ENCODE data around the gene SLC13A3.

Gene SLC13A3

DNA sequence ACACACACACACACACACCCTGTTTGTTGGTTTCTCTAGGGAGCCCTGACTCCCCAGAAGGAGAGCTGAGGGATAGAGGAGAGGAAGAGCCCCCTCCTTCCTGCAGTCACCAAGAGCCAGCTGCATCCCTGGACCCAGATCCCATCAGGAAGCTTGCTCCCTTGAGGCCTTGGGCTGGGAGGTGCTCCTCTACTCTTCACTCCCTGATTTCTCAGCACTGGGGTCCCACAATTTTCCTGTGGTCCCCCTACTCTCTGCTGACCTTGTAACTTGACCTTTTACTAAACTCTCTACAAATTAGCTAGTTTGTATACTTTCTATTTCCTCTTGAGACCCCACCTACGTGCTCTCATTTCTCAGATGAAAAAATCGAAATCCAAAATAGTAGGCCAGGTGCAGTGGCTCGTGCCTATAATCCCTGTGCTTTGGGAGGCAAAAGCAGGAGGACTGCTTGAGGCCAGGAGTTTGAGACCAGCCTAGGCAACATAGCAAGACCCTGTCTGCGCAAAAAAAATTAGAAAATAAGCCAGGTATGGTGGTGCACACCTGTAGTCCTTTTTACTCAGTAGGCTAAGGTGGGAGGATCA is 95.8 kb downstream of the SLC13A3 start:
- no peak for DNase-seq (ENCODE audit: low spot score)

DNA sequence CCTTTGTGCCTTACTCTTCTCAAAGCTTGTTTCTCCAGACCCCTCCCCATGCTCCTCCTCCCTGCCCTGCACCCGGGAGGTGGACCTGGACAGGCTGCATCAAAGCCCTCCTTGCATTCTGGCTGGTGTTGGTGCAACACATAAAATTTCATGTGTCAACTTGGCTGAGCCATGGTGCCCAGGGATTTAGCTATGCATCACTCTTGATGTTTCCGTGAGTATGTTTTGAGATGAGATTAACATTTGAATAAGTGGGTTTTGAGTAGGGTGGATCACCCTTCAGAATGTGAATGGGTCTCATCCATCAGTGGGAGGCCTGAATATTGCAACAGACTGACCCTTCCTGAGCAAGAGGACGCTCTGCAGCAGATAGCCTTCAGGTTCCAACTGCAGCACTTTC is 96.4 kb downstream of the SLC13A3 start:
- DNase-seq (ENCODE audit: low spot score): no peak

DNA sequence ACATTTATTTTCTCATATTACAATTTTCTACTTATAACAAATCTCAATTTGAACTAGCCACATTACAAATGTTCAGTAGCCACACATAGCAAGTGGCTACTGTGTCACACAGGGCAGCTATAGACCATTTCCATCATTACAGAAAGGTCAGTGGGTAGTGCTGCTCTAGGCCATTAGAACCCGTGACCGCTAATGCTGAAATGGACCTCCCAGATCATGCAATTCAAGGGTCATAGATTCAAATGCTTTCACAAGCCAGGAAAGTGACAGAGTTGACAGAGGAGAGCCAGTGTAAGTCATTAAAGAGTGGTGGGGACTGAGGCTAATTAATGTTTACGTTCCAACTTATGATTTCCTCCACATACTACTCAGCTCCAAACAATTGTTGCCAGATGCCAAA is 97.3 kb downstream of the SLC13A3 start:
- DNase-seq (ENCODE audit: low spot score): no peak

- no peak for DNase-seq (ENCODE audit: low spot score)
Observed at GRCh38 chr20:46552460-46553420, 98.5 kb downstream of the SLC13A3 start.

DNA sequence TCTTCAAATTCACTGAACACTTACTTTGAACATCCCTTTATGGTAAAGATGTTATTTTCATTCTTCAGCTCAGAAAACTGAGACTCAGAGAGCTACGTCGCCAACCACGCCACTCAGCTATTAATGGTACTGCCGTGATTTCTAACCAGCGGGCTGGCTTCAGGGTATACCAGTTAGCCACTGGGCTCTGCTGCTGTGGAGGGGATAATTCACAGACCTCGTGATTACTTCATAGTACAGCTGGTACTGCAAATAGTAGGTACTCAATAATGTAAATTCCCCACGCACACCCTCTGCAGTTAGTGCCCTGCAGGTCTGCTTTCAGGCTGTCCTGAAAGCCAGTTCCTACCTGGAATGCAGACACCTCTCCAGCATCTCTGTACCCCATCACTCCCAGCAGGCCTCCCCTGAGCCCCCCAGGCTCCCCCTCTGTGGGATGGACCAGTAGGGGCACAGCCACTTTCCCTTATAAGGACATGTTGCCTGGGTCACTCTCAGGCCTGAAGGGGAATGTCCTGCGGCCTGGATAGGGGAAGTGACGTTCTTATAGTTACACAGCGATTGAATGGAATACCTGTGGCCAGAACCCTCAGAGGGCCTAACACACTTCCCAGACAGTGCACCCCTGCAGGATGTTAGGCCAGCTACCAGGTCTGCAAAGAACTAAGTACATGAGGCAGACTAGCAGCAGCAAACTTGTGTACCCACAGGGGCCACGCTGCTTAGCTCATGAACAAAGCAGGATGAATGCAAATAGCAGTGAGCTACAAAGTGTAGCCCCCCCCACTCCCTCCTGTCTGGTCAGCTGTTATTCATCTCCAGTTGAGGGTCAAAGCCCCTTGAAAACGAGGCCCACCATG is 99.5 kb downstream of the SLC13A3 start:
- no peak for DNase-seq (ENCODE audit: low spot score)

DNA sequence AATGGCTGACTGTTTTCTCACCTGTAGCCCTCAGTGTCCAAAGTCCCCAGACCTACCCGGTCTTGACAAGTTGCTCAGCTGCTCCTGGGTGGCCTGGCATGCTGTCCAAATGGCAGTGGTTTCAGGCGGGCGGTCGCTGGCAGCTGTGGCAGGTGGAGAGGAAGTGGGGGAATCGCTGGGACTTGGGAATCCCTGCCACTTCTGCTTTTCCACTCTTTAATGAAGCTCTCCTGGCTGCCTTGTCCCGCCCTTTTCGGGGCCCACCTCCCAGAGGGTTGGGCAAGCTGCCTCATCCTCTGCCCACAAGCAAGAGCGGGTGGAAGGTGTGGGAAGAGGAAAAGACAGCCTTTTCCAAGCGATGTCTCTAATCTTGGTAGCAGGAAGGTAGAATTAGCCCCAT is 100.8 kb downstream of the SLC13A3 start, which contains the start of gene OCSTAMP:
OCSTAMP (minus strand) TSS at position 194 of the 400 bp plus-strand sequence; CDS start at position 100, 94 bp downstream.
- DNase-seq (ENCODE audit: low spot score): no peak

DNA sequence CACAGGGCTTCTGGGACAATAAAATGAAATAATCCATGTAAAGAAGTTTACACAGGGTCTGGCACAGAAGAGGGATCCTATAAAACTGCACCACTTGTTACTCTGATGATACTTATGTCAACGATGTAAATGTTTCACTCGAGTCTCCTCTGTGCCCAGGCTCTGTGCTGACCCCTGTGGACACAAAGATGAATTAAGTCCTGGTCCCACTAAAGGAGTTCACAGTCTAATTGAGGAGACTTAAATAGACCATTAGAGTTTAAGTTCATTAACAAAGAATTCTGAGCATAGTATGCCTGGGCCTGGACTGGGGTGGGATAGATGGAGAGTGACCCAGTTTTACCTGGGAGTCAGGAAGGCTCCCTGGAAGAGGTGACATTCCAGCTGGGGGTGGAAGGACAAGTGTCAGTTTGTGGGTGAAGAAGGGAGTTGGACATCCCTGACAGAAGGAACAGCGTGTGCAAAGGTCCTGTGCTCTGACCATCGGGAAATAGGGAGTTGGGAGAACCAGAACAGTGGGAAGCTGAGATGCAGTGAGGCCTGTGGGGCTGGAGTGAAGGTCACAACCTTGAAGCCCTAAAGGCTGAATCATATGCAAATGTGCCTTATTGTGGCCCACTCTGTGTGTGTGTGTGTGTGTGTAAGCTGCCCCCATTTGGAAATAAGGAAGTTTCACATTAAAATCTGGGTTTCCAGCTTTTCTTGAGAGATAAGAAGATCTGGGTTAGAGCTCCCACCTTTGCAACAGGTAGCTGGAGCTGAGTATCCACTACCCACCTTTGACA is 101.9 kb downstream of the SLC13A3 start:
- DNase-seq (ENCODE audit: low spot score): no peak

DNA sequence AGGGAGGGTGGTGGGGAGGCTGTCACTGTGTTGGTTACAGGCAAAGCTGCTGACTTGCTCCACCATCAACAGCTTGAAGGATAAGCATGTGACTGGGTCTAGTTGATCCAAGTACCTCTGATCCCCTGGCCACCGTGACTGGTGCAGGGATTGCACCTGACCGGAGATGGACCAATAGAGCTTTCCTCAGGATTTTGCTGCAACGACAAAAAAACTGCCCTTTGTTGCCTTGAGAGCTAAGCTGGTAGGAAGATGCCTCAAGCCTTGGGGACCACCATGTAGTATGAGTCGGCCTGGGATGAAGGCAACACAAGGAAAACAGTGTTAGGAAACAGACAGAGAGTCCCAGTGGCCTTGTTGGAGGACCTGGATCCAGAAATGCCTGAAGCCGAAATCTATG is 102.6 kb downstream of the SLC13A3 start:
- DNase-seq (ENCODE audit: low spot score): no peak

DNA sequence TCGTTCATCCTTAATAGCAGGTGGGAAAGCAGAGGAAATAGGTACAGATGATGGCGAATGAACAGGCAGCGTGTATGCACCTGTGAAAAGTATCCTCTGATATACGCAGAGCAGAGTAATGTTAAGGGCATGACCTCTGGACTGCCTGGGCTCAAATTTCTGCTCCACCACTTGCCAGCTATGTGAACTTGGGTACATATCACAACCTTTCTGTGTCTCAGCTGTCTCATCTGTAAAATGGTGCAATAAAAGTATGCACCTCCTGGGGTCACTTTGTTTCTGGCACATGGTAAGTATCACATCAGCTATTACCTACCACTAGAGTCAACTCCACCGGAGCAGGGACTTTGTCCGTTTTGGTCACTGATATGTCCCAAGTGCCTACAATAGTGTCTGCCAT is 103.3 kb downstream of the SLC13A3 start:
- no peak for DNase-seq (ENCODE audit: low spot score)

DNA sequence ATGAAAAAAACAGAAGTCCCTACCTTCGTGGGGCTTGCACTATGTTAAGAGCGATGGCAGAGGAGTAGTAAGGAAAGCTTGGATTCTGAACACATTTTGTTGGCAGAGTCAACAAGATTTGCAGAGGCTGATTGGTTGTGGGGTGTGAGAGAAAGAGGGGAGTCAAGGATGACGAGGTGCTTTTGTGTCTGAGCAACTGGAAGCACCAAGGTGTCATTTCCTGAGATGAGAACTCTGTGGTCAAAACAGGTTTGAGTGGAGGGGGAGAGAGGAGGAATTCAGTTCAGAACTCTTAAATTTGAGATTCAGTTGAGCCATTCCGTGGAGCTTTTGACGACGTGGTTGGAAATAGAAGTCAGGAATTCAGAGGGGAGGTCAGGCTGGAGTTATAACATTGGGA is 104.3 kb downstream of the SLC13A3 start:
- no peak for DNase-seq (ENCODE audit: low spot score)

DNA sequence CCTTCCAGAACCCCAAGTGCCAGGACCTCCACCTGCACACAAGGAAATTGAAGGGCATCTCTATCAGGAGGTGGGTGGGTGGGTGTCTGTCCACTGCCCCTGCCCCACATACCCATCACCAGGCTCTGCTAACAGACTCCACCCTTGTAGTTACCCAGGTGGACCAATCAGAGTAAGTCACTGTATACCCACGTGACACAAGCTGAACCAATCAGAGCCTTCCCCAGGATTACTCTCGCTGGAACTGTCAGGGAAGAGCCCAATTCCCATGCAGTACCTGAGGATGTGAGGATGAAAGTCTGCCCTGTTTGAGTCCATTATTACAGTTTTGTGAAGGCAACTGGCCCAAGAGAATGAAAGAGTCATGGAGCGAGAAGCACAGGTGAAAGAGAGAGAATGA is 105.0 kb downstream of the SLC13A3 start:
- no peak for DNase-seq (ENCODE audit: low spot score)

DNA sequence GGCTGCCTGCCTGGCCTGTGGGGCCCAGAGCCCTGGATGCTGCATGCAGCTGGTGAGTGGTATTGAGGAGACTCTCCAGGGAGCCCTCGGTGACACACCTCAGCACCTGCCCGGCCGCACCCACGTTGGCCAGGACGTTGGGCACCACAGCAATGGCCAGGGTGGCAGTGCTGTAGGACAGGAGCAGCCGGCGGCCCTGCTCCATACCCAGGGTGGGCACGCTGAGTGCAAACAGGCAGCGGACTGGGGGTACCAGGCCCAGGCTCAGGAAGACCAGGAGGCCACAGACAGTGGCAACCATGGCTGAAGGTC is 105.5 kb downstream of the SLC13A3 start:
- DNase-seq (ENCODE audit: low spot score): no peak

DNA sequence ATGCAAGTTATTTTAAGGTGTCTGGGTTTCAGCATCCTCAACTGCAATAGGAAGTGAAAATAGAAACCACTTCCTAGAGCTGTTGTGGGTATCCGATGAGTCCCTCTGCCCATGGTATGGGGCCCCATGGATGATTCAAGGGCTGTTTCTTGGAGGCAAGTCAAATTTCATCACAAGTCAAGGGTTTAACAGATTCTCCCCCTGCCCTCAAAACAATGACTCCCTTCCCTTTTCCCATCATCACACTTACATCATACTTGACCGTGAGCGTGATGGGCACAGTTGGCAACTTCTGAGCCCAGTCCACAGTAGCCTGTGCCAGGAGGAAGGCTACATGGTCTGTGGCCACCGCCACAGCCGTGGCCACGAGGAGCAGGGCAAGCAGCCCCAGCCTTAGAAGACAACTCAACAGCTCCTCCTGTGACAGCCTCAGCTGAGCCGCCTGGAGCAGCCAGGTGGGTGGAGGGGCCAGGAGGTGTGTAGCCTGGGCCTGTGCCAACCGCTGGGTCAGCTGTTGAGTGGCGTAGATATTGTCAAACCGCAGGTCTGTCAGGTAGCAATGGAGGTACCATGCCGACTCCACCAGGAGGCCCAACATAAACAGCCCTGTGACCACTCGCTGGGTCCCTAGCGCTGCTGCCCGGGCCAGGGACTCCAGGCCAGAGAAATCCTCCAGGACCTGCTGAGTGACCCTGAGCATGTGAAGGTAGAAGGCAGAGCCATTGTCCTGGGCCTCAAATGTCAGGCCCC is 106.0 kb downstream of the SLC13A3 start:
- no peak for DNase-seq (ENCODE audit: low spot score)

DNA sequence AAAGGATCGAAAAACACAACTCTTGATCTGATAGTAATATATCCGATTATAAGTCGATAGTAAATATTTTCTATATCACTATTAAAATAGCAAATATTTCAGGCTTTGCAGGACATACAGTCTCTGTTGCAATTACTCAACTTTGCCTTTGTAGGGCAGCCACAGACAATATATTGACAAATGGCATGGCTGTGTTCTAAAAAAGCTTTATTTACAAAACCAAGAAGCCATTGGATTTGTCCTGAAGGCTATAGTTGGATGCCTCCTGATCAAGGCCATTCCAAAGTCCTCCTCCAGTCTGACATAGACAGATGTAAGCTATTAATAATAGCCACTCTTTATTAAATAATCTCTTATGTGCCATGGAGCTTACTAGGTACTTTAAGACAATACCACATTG is 106.7 kb downstream of the SLC13A3 start:
- DNase-seq (ENCODE audit: low spot score): no peak

- no peak for DNase-seq (ENCODE audit: low spot score)
Observed at GRCh38 chr20:46543959-46544358, 107.3 kb downstream of the SLC13A3 start.

DNA sequence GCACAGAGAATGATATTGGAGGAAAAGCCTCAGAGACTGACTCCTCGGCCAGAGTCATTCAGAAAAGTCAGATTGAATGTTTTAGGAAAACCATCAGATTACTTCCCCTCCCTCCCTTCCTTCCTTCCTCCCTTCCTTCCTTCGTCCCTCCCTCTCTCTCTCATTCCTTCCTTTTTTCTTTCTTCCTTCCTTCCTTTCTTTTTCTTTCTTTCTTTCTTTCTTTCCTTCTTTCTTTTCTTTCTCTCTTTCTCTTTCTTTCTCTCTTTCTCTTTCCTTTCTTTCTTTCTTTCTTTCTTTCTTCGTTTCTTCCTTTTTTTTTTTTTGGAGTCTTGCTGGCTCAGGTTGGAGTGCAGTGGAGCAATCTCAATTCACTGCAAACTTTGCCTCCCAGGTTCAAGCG is 108.2 kb downstream of the SLC13A3 start:
- no peak for DNase-seq (ENCODE audit: low spot score)

GRCh38 chr20:46541229-46541935 is 109.9 kb downstream of the SLC13A3 start:
- DNase-seq (ENCODE audit: low spot score): no peak

DNA sequence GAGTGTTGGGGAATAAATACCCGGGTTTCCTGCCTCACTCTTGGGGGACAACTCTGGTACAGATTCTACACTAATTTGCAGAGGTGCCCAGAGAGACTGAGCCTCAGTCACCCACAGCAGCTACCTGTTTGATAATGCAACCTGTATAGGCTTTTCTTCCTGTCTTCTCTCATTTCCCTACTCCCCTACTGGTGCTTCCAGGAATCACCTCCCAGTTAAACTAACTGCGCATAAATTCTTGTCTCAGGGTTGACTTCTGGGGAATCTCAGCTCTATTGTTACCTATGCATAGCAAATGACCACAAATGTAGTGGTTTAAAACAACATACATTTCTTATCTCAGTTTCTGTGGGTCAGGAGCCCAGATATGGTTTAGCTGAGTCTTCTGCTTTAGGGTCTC is 112.1 kb downstream of the SLC13A3 start:
- DNase-seq (ENCODE audit: low spot score): no peak

- DNase-seq (ENCODE audit: low spot score): no peak
Observed at GRCh38 chr20:46530640-46531039, 120.6 kb downstream of the SLC13A3 start.

GRCh38 chr20:46523696-46524328 is 127.4 kb downstream of the SLC13A3 start:
- DNase-seq (ENCODE audit: low spot score): no peak
